Measurements from ENCODE around the gene ZNF587. TPM values are rescaled to one million over a fixed set of nuclear protein-coding genes. Genes with fewer than 3 reads are reported as not detected.

Gene ZNF587
- total and polyA plus RNA-seq, 2 of the 13 experiments (the other 11 are each of a cell fraction or from before 2014, with no cell fraction given), result 8.7 to 17.5 TPM

GRCh38 chr19:57819475-57820148 is 30.0 kb upstream of the ZNF587 start (continued):
- TF ChIP-seq MZF1 (CRISPR knock-in tag; IDR thresholded peaks at IDR 0.05; ENCODE audit: borderline replicate concordance) (no peak), GMEB2 (CRISPR knock-in tag; IDR thresholded peaks at IDR 0.05; ENCODE audit: low read depth) (no peak), GLI4 (CRISPR knock-in tag; IDR thresholded peaks at IDR 0.05; ENCODE audit: borderline replicate concordance) (no peak), ZNF678 (CRISPR knock-in tag; IDR thresholded peaks at IDR 0.05) (no peak), TEAD2 (CRISPR knock-in tag; IDR thresholded peaks at IDR 0.05) (no peak), ZFP1 (CRISPR knock-in tag; IDR thresholded peaks at IDR 0.05) (no peak; the same call in 1 of the 2 replicates), CERS6 (CRISPR knock-in tag; IDR thresholded peaks at IDR 0.05) (0 out of 2 replicates have a peak, but pooled peaks have one; percentile 22), TFE3 (CRISPR knock-in tag; IDR thresholded peaks at IDR 0.05) (peak; percentile 30; the same call in 1 of the 2 replicates), HMGXB3 (CRISPR knock-in tag; IDR thresholded peaks at IDR 0.05; ENCODE audit: borderline replicate concordance) (peak; percentile 92), KDM6A (CRISPR knock-in tag; IDR thresholded peaks at IDR 0.05; ENCODE audit: low read depth) (no peak), TSC22D2 (CRISPR knock-in tag; IDR thresholded peaks at IDR 0.05; ENCODE audit: borderline replicate concordance) (peak; percentile 40; the same call in 1 of the 2 replicates), NFE2L1 (CRISPR knock-in tag; IDR thresholded peaks at IDR 0.05; ENCODE audit: borderline replicate concordance) (no peak), ZNF589 (CRISPR knock-in tag; conservative IDR thresholded peaks at IDR 0.05) (no peak), ZNF235 (CRISPR knock-in tag; IDR thresholded peaks at IDR 0.05; ENCODE audit: borderline replicate concordance) (peak; percentile 38; the same call in 1 of the 2 replicates), ZBTB8A (CRISPR knock-in tag; IDR thresholded peaks at IDR 0.05; ENCODE audit: borderline replicate concordance, low read depth) (peak; percentile 94), ZNF776 (CRISPR knock-in tag; IDR thresholded peaks at IDR 0.05) (no peak), SP5 (CRISPR knock-in tag; IDR thresholded peaks at IDR 0.05; ENCODE audit: borderline replicate concordance, low read depth) (peak; percentile 32; the same call in 1 of the 2 replicates), RXRB (CRISPR knock-in tag; IDR thresholded peaks at IDR 0.05; ENCODE audit: borderline replicate concordance) (peak; percentile 52; the same call in 1 of the 2 replicates), FOXM1 (CRISPR knock-in tag; IDR thresholded peaks at IDR 0.05) (0 out of 2 replicates have a peak, but pooled peaks have one; percentile 16), ZNF850 (CRISPR knock-in tag; conservative IDR thresholded peaks at IDR 0.05) (no peak), ZNF773 (CRISPR knock-in tag; IDR thresholded peaks at IDR 0.05; ENCODE audit: borderline replicate concordance) (no peak), HMG20A (CRISPR knock-in tag; IDR thresholded peaks at IDR 0.05; ENCODE audit: borderline replicate concordance) (0 out of 2 replicates have a peak, but pooled peaks have one; percentile 12)
